GM23338 (cell line): ENCODE data around the gene ABR. TPM values are rescaled to one million over a fixed set of nuclear protein-coding genes. Genes with fewer than 3 reads are reported as not detected.

Experiments used
- ATAC-seq: fragments of 200-7000 bp; cut with Tn5 transposase; 3 replicates; pipeline ENCODE4 v1.9.1; 2020
- DNase-seq: peaks from one replicate; pipeline ENCODE4 v3.0.0-alpha.2; 2015; ENCODE audit warnings: low spot score
- H2AFZ ChIP-seq: fragments of 200-600 bp; sonication (generic); 2 replicates; pipeline ENCODE4 v1.8.0; 2016; ENCODE audit warnings: antibody characterized with exemption, mild to moderate bottlenecking, moderate library complexity
- H3F3A ChIP-seq: fragments of 200-600 bp; sonication (generic); replicated peaks from 2 replicates; pipeline ENCODE4 v1.8.0; 2017; ENCODE audit warnings: antibody characterized with exemption, mixed run types, low read depth
- H3K27ac ChIP-seq: fragments of 200-600 bp; sonication (generic); 2 replicates; pipeline ENCODE4 v1.6.1; 2016; ENCODE audit warnings: low read depth
- H3K27me3 ChIP-seq: fragments of 200-600 bp; sonication (generic); 2 replicates; pipeline ENCODE4 v1.8.0; 2016; ENCODE audit warnings: mild to moderate bottlenecking, mixed run types, moderate library complexity; ENCODE audit not compliant: insufficient read depth
- H3K36me3 ChIP-seq: fragments of 200-600 bp; sonication (generic); 2 replicates; pipeline ENCODE4 v1.8.0; 2016; ENCODE audit warnings: mild to moderate bottlenecking; ENCODE audit not compliant: insufficient read depth
- H3K4me1 ChIP-seq: fragments of 200-600 bp; sonication (generic); 2 replicates; pipeline ENCODE4 v1.8.0; 2016; ENCODE audit warnings: mild to moderate bottlenecking, moderate library complexity; ENCODE audit not compliant: insufficient read depth
- H3K4me2 ChIP-seq: fragments of 200-600 bp; sonication (generic); 2 replicates; pipeline ENCODE4 v1.7.1; 2017; ENCODE audit warnings: mixed run types
- H3K4me3 ChIP-seq: fragments of 200-600 bp; sonication (generic); 2 replicates; pipeline ENCODE4 v1.6.1; 2016; ENCODE audit warnings: mixed run types
- H3K79me2 ChIP-seq: fragments of 200-600 bp; sonication (generic); replicated peaks from 2 replicates; pipeline ENCODE4 v1.8.0; 2017; ENCODE audit warnings: mild to moderate bottlenecking; ENCODE audit not compliant: insufficient read depth
- H3K9me2 ChIP-seq: fragments of 200-600 bp; sonication (generic); 2 replicates; pipeline ENCODE4 v1.8.0; 2017; ENCODE audit not compliant: insufficient read depth
- H4K20me1 ChIP-seq: fragments of 200-600 bp; sonication (generic); replicated peaks from 2 replicates; pipeline ENCODE4 v1.8.0; 2017; ENCODE audit warnings: mild to moderate bottlenecking; ENCODE audit not compliant: insufficient read depth
- H3K27ac Mint-ChIP-seq: 2 replicates; pipeline ENCODE4 v1.8.0; 2020; ENCODE audit warnings: inconsistent platforms, mild to moderate bottlenecking, moderate library complexity, mixed read lengths
- H3K27me3 Mint-ChIP-seq: 3 replicates; pipeline ENCODE4 v1.8.0; 2022; ENCODE audit warnings: low read depth, mild to moderate bottlenecking, moderate library complexity, mixed read lengths, inconsistent platforms; ENCODE audit not compliant: insufficient read depth, poor library complexity
- H3K36me3 Mint-ChIP-seq: 3 replicates; pipeline ENCODE4 v1.8.0; 2021; ENCODE audit warnings: low read depth, mild to moderate bottlenecking, inconsistent platforms, moderate library complexity, mixed read lengths
- H3K4me1 Mint-ChIP-seq: 3 replicates; pipeline ENCODE4 v1.8.0; 2020; ENCODE audit warnings: mild to moderate bottlenecking, inconsistent platforms, mixed read lengths
- H3K4me3 Mint-ChIP-seq: 3 replicates; pipeline ENCODE4 v1.8.0; 2021; ENCODE audit warnings: moderate library complexity, mild to moderate bottlenecking, inconsistent platforms, mixed read lengths
- H3K9me3 Mint-ChIP-seq: 3 replicates; pipeline ENCODE4 v1.8.0; 2020; ENCODE audit warnings: moderate library complexity, mild to moderate bottlenecking, inconsistent platforms, mixed read lengths
- CREB1 ChIP-seq: fragments of 250-450 bp; sonication (Bioruptor Pico); IDR thresholded peaks from 2 replicates; pipeline ENCODE4 v1.5.0; 2020; ENCODE audit warnings: low read depth, mild to moderate bottlenecking, moderate library complexity
- ETS1 ChIP-seq: IDR thresholded peaks from 2 replicates; pipeline ENCODE4 v1.6.1; 2016; ENCODE audit warnings: antibody characterized with exemption
- EZH2 ChIP-seq: fragments of 200-600 bp; sonication (generic); IDR thresholded peaks from one replicate; pipeline ENCODE4 v1.8.0; 2017; ENCODE audit warnings: antibody characterized with exemption, mild to moderate bottlenecking, low read depth; ENCODE audit not compliant: unreplicated experiment
- EZH2phosphoT487 ChIP-seq: fragments of 200-600 bp; sonication (generic); IDR thresholded peaks from one replicate; pipeline ENCODE4 v1.8.1; 2018; ENCODE audit warnings: antibody characterized with exemption; ENCODE audit not compliant: unreplicated experiment
- NANOG ChIP-seq: IDR thresholded peaks from 2 replicates; pipeline ENCODE4 v1.6.1; 2016; ENCODE audit warnings: antibody characterized with exemption, borderline replicate concordance
- POLR2AphosphoS5 ChIP-seq: IDR thresholded peaks from 2 replicates; pipeline ENCODE4 v1.6.1; 2016; ENCODE audit warnings: antibody characterized with exemption, low read depth
- REST ChIP-seq: IDR thresholded peaks from one replicate; pipeline ENCODE4 v1.6.1; 2018; ENCODE audit warnings: antibody characterized with exemption; ENCODE audit not compliant: unreplicated experiment
- STAT1 ChIP-seq: IDR thresholded peaks from one replicate; pipeline ENCODE4 v1.6.1; 2016; ENCODE audit warnings: antibody characterized with exemption; ENCODE audit not compliant: unreplicated experiment
- ZNF331 ChIP-seq: fragments of 250-450 bp; sonication (Bioruptor Pico); IDR thresholded peaks from 2 replicates; pipeline ENCODE4 v1.5.0; 2020; ENCODE audit warnings: low read depth, mild to moderate bottlenecking, moderate library complexity
- polyA plus RNA-seq: library from polyadenylated mRNA; unstranded; fragments of >200 nt; fragmentation: Nextera tagmentation; extraction: Ambion mirVana; gene quantifications from 2 replicates; pipeline ENCODE4 v1.2.1, GENCODE V29; 2016
- total RNA-seq: library from RNA; depleted of rRNA; stranded (reverse); fragments of >200 nt; shearing (Covaris generic); gene quantifications from 2 replicates; pipeline ENCODE4 v1.2.3, GENCODE V29; 2014
- TF ChIP-seq, protein P1 (sequence below): fragments of 250-450 bp; sonication (Bioruptor Pico); IDR thresholded peaks from 2 replicates; pipeline ENCODE4 v1.5.0; 2020; ENCODE audit warnings: mild to moderate bottlenecking, moderate library complexity

The ABR gene
- total and polyA plus RNA-seq, 2 experiments from 2014 or later = 15.0 to 27.7 TPM

DNA sequence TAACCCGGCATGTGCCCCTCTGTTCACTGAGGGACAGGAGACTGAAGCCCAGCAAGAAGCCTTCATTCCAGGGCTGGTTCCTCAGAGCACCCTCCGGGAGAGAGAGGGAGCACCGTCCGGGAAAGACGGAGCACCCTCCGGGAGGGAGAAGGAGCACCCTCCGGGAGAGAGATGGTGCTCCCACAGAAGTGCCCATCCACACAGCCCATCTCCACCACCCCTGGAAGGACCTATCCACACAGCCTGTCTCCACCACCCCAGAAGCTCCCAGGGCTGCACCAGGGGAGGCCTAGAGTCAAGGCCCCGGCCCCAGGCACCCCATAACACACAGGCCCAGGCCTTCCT, 88.6 kb downstream of the ABR start (continued):
- TF ChIP-seq EZH2 (no peak), EZH2phosphoT487 (no peak), CREB1 (no peak), ZNF331 (CRISPR knock-in tag) (no peak), REST (no peak), POLR2AphosphoS5 (no peak)

DNA sequence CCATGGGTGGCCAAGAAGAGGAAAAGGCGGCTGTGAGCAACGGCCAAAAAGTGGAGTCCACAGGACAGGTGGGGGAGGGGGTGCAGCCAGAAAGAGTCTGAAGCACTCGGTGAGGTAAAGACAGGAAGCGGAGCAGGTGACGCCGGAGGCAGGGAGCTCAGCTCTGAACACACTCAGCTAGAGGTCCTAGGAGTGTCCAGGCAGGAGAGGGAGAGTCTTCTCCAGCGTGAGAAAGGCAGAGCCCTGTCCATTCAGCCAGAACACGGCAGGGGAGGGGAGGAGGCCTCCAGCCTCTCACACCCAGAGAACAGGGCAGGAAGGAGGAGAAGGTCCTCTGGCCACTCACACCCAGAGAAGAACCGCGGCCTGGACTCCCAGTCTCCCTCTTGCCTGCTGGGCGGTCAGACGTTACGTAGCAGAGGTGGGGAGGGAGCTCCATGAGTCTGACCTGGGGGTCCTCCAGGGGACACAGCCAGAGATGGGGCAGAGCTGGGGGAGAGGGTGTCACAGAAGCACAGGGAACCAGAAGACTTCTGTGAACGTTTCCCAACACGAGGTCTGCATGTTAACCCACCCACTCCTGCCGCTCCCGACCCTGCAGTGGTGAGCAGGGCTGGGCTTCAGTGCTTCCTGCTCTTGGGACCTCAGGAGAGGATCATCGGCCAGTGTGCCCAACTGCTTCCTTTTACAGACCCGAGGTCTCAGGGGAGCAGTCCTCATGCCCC, 89.2 kb downstream of the ABR start:
- H3K4me1 Mint-ChIP-seq = peaks cover 11% of the 10 kb centered on the region; the same call in 2 of the 3 replicates
- TF ChIP-seq EZH2phosphoT487 (no peak), STAT1 (no peak), EZH2 (no peak), NANOG (no peak), POLR2AphosphoS5 (no peak), ETS1 (no peak)
- TF ChIP-seq, protein P1, sequence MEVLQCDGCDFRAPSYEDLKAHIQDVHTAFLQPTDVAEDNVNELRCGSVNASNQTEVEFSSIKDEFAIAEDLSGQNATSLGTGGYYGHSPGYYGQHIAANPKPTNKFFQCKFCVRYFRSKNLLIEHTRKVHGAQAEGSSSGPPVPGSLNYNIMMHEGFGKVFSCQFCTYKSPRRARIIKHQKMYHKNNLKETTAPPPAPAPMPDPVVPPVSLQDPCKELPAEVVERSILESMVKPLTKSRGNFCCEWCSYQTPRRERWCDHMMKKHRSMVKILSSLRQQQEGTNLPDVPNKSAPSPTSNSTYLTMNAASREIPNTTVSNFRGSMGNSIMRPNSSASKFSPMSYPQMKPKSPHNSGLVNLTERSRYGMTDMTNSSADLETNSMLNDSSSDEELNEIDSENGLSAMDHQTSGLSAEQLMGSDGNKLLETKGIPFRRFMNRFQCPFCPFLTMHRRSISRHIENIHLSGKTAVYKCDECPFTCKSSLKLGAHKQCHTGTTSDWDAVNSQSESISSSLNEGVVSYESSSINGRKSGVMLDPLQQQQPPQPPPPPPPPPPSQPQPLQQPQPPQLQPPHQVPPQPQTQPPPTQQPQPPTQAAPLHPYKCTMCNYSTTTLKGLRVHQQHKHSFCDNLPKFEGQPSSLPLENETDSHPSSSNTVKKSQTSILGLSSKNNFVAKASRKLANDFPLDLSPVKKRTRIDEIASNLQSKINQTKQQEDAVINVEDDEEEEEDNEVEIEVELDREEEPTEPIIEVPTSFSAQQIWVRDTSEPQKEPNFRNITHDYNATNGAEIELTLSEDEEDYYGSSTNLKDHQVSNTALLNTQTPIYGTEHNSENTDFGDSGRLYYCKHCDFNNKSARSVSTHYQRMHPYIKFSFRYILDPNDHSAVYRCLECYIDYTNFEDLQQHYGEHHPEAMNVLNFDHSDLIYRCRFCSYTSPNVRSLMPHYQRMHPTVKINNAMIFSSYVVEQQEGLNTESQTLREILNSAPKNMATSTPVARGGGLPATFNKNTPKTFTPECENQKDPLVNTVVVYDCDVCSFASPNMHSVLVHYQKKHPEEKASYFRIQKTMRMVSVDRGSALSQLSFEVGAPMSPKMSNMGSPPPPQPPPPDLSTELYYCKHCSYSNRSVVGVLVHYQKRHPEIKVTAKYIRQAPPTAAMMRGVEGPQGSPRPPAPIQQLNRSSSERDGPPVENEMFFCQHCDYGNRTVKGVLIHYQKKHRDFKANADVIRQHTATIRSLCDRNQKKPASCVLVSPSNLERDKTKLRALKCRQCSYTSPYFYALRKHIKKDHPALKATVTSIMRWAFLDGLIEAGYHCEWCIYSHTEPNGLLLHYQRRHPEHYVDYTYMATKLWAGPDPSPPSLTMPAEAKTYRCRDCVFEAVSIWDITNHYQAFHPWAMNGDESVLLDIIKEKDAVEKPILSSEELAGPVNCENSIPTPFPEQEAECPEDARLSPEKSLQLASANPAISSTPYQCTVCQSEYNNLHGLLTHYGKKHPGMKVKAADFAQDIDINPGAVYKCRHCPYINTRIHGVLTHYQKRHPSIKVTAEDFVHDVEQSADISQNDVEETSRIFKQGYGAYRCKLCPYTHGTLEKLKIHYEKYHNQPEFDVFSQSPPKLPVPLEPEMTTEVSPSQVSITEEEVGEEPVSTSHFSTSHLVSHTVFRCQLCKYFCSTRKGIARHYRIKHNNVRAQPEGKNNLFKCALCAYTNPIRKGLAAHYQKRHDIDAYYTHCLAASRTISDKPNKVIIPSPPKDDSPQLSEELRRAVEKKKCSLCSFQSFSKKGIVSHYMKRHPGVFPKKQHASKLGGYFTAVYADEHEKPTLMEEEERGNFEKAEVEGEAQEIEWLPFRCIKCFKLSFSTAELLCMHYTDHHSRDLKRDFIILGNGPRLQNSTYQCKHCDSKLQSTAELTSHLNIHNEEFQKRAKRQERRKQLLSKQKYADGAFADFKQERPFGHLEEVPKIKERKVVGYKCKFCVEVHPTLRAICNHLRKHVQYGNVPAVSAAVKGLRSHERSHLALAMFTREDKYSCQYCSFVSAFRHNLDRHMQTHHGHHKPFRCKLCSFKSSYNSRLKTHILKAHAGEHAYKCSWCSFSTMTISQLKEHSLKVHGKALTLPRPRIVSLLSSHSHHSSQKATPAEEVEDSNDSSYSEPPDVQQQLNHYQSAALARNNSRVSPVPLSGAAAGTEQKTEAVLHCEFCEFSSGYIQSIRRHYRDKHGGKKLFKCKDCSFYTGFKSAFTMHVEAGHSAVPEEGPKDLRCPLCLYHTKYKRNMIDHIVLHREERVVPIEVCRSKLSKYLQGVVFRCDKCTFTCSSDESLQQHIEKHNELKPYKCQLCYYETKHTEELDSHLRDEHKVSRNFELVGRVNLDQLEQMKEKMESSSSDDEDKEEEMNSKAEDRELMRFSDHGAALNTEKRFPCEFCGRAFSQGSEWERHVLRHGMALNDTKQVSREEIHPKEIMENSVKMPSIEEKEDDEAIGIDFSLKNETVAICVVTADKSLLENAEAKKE (CRISPR knock-in tag) = no peak

More for the DNA sequence above, 89.2 kb downstream of the ABR start:
- Histone ChIP-seq H3K36me3 (no peaks in the 10 kb centered on the region), H2AFZ (no peak overlapping the region), H4K20me1 (no peaks in the 10 kb centered on the region; the same call in 1 of the 2 replicates), H3K4me2 (no peak overlapping the region), H3K79me2 (no peaks in the 10 kb centered on the region), H3K9me2 (no peaks in the 10 kb centered on the region), H3K4me3 (no peak overlapping the region), H3K27ac (no peak overlapping the region), H3K27me3 (no peaks in the 10 kb centered on the region), H3F3A (no peaks in the 10 kb centered on the region), H3K4me1 (no peaks in the 10 kb centered on the region)
- ATAC-seq (no peak), DNase-seq (no peak)
- H3K27ac Mint-ChIP-seq = peak overlapping the region; percentile 46; the same call in 1 of the 2 replicates
- peaks cover 11% of the 10 kb centered on the region for H3K27me3 Mint-ChIP-seq
- no peak overlapping the region for H3K4me3 Mint-ChIP-seq
- H3K36me3 Mint-ChIP-seq = peaks cover 5% of the 10 kb centered on the region; the same call in 1 of the 3 replicates
- H3K9me3 Mint-ChIP-seq = no peaks in the 10 kb centered on the region
